ENCODE data around the gene MAF.

MAF gene

DNA sequence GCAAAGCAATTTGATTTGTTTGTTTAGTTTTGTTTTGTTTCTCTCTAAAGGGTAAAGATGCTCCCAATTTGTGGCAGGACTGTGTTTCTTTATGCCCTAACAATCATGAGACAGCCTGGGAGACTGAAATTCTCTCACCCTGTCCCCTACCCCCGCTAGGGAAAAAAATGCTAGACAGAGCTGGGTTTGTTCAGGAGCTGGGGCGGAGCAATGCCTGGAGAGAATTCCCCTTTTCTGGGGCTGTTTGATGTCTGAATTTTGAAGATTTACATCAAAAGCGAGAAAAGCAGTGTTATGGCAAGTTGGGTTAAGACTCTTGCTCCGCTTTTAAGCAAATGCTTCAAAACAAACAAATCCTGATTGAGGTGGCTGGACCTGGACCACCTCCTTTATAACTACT is 8.4 kb downstream of the MAF start:
- TF ChIP-seq CTCF (IDR thresholded peaks at IDR 0.05), result no peak
- no peak overlapping the region for H3K4me3 ChIP-seq (ENCODE audit: low read depth in 1 of 2, low read length in 1 of 2)

DNA sequence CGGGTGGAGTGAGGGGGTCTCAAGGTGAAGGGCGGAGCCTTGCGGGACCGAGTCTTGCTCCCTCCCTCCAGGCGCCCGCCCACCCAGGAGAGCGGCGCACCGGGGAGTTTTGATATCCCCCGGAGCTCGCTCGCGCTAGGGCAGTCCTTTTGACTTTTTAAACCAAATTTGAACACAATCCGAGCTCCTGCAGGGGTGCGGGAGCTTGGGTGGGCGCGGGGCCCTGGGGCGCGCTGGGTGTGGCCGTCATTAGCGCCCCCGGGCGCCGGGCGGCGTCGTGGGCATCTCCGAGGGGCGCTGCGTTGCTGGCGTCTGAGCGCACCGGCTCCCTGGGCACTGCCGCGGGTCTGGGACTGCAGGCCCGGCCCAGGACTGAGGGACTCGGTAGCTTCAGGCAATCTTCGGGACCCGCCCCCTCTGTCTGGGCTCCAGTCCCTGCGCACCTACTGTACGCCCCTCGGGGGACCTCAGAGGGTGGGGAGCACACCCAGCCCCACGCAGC is 10.9 kb downstream of the MAF start:
- Histone ChIP-seq H3K27ac (no peak overlapping the region), H3K4me1 (ENCODE audit: control insufficient read depth in 1 of 2, insufficient read depth in 1 of 2, low read depth in 1 of 2, low read length in 1 of 2) (no peaks in the 10 kb centered on the region), H3K4me3 (ENCODE audit: low read depth in 1 of 2, low read length in 1 of 2) (no peak overlapping the region), H3K27me3 (peaks cover 96% of the 10 kb centered on the region), H3K9me3 (no peaks in the 10 kb centered on the region), H3K36me3 (no peaks in the 10 kb centered on the region)
- TF ChIP-seq CTCF (IDR thresholded peaks at IDR 0.05), result no peak

More for the DNA sequence above, 8.4 kb downstream of the MAF start:
- Histone ChIP-seq H3K4me1 (ENCODE audit: control insufficient read depth in 1 of 2, insufficient read depth in 1 of 2, low read depth in 1 of 2, low read length in 1 of 2) (no peaks in the 10 kb centered on the region), H3K9me3 (no peaks in the 10 kb centered on the region), H3K36me3 (no peaks in the 10 kb centered on the region), H3K27me3 (peaks cover 100% of the 10 kb centered on the region), H3K27ac (no peak overlapping the region)

- TF ChIP-seq CTCF (IDR thresholded peaks at IDR 0.05), result no peak
- H3K4me1 ChIP-seq (ENCODE audit: control insufficient read depth in 1 of 2, insufficient read depth in 1 of 2, low read depth in 1 of 2, low read length in 1 of 2), result no peaks in the 10 kb centered on the region
- H3K9me3 ChIP-seq, result no peaks in the 10 kb centered on the region
- no peaks in the 10 kb centered on the region for H3K36me3 ChIP-seq
- no peak overlapping the region for H3K4me3 ChIP-seq (ENCODE audit: low read depth in 1 of 2, low read length in 1 of 2)
- peaks cover 92% of the 10 kb centered on the region for H3K27me3 ChIP-seq
- no peak overlapping the region for H3K27ac ChIP-seq
Measured at GRCh38 chr16:79587897-79588296, 12.6 kb downstream of the MAF start.

DNA sequence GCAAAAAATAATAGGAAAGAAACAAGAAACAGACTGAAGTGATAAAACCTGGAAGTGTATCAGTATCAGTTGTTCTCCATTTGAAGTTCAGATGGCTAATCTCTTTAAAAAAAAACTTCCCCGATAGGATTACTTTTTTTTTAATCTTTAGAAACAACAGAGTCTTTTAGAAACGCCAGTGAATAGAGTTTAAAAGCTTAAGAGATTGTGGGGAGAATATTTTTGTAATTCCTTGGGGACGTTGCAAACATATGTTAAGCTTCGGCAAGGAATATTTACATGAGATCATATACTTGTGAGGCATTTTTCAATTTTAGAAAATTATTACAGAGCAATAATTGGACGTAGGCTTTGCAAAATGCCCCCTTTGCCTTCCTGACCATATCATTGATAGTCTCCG is 13.2 kb downstream of the MAF start:
- H3K36me3 ChIP-seq, result no peaks in the 10 kb centered on the region
- no peak overlapping the region for H3K4me3 ChIP-seq (ENCODE audit: low read depth in 1 of 2, low read length in 1 of 2)
- H3K4me1 ChIP-seq (ENCODE audit: control insufficient read depth in 1 of 2, insufficient read depth in 1 of 2, low read depth in 1 of 2, low read length in 1 of 2), result no peaks in the 10 kb centered on the region
- H3K9me3 ChIP-seq, result no peaks in the 10 kb centered on the region
- peaks cover 86% of the 10 kb centered on the region for H3K27me3 ChIP-seq
- no peak for TF ChIP-seq CTCF (IDR thresholded peaks at IDR 0.05)
- H3K27ac ChIP-seq, result no peak overlapping the region

DNA sequence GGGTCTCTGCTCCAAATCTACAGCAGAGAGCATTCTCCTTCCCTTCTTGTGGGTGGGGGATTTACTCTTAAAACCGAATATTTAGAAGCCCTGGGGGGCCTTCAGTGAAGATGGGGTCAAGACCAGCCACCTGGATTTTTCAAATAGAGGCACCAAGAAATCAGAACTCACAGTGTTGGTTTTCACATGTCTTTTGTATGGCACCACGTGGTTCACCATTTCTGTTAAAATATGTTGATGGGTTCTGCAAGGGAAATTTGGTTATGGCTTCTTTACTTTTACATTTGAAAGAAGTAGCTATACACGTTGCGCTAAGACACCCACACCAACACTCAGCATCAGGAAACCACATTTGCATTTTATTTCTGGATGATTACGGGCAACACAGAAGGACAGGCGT is 17.7 kb downstream of the MAF start:
- Histone ChIP-seq H3K27ac (no peak overlapping the region), H3K36me3 (no peaks in the 10 kb centered on the region), H3K4me3 (ENCODE audit: low read depth in 1 of 2, low read length in 1 of 2) (no peak overlapping the region), H3K27me3 (peaks cover 54% of the 10 kb centered on the region), H3K4me1 (ENCODE audit: control insufficient read depth in 1 of 2, insufficient read depth in 1 of 2, low read depth in 1 of 2, low read length in 1 of 2) (no peaks in the 10 kb centered on the region), H3K9me3 (no peaks in the 10 kb centered on the region)
- no peak for TF ChIP-seq CTCF (IDR thresholded peaks at IDR 0.05)
